Measurements from ENCODE around the gene FUT7.

DNA sequence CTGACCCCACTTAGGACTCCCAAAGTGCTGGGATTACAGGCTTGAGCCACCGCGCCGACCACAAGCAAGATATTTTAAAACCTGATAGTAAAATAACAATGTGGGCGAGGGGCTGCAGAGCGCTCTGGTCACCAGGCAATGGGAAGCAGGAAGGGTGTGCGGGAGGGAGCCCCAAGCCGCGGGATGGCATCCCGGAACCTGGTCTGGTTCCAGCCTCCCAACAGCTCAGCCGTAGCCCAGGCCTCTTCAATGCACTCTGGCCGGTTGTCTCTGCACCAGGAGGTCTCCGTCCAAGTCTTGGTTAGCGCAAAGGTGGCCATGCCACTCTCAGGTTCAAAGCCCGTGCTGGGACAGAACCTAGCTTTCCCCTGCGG, 44.7 kb upstream of the FUT7 start:
- TF ChIP-seq, protein P1, sequence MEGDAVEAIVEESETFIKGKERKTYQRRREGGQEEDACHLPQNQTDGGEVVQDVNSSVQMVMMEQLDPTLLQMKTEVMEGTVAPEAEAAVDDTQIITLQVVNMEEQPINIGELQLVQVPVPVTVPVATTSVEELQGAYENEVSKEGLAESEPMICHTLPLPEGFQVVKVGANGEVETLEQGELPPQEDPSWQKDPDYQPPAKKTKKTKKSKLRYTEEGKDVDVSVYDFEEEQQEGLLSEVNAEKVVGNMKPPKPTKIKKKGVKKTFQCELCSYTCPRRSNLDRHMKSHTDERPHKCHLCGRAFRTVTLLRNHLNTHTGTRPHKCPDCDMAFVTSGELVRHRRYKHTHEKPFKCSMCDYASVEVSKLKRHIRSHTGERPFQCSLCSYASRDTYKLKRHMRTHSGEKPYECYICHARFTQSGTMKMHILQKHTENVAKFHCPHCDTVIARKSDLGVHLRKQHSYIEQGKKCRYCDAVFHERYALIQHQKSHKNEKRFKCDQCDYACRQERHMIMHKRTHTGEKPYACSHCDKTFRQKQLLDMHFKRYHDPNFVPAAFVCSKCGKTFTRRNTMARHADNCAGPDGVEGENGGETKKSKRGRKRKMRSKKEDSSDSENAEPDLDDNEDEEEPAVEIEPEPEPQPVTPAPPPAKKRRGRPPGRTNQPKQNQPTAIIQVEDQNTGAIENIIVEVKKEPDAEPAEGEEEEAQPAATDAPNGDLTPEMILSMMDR (IDR thresholded peaks at IDR 0.05) = no peak
- TF ChIP-seq POLR2A (IDR thresholded peaks at IDR 0.05) = no peak
- TF ChIP-seq POLR2AphosphoS5 (IDR thresholded peaks at IDR 0.05) = no peak
- TF ChIP-seq EP300 (IDR thresholded peaks at IDR 0.05) = no peak

All from stomach (tissue), 4 donors.